K562 (cell line): ENCODE results near the gene FCSK. TPM values are rescaled to one million over a fixed set of nuclear protein-coding genes. Genes with fewer than 3 reads are reported as not detected.
A peak's percentile ranks its signal among the peaks of the same experiment; 100 is the strongest.

Experiments used
- ATAC-seq: fragments of 200-7000 bp; cut with Tn5 transposase; 3 replicates; pipeline ENCODE4 v1.9.1; 2020; ENCODE audit warnings: moderate library complexity
- BruUV-seq: library from RNA; stranded (reverse); fragments of 400-500 nt; replicated peaks from 2 replicates; lab custom pipeline; 2021; lab: Mats Ljungman, UMichigan
- CTCF ChIA-PET: fragments of 300-600 bp; formaldehyde crosslinking; extraction: SDS; loops from one replicate; lab custom pipeline; 2021; ENCODE audit warnings: low intra/inter-chr PET ratio; lab: Yijun Ruan, JAX
- POLR2A ChIA-PET: fragments of 300-600, 350-650 bp; sonication (Branson Sonifier 250); formaldehyde crosslinking; extraction: SDS; loops from one replicate; lab custom pipeline; 2021; ENCODE audit warnings: antibody characterized with exemption, inconsistent platforms; lab: Yijun Ruan, JAX
- DNase-seq, 4 experiments: peaks; one replicate each; pipeline versions ENCODE4 v3.0.0 to v3.0.0-alpha.2; 2011 to 2018; ENCODE audit warnings: low spot score in 3 of 4, mixed read lengths in 3 of 4; ENCODE audit errors: extremely low read depth in 1 of 4
- FAIRE-seq: peaks from 2 replicates; lab custom pipeline; 2011; peaks lifted over from hg19 to GRCh38; lab: Jason Lieb, UNC
- H2AFZ ChIP-seq: 2 replicates; pipeline ENCODE4 v1.6.0; 2011; ENCODE audit warnings: low read depth, low read length, control low read depth, inconsistent platforms
- H3K27ac ChIP-seq: fragments of 200-600 bp; 3 replicates; pipeline ENCODE4 v1.8.0; 2011; ENCODE audit warnings: low read depth, mild to moderate bottlenecking, control low read depth, inconsistent platforms, low read length, moderate library complexity, mixed read lengths; ENCODE audit errors: extremely low read depth
- H3K27me3 ChIP-seq, 2 experiments: fragments of 300-600 bp in 1 of 2; 2 replicates in 1 of 2; 3 replicates in 1 of 2; pipeline versions ENCODE4 v1.6.0 to v1.8.0; 2011; ENCODE audit warnings: inconsistent platforms in 2 of 2, low read length in 2 of 2, mild to moderate bottlenecking in 1 of 2, mixed read lengths in 1 of 2, moderate library complexity in 1 of 2; ENCODE audit not compliant: control insufficient read depth in 2 of 2, insufficient read depth in 2 of 2
- H3K36me3 ChIP-seq: fragments of 300-600 bp; 3 replicates; pipeline ENCODE4 v1.8.0; 2011; ENCODE audit warnings: mild to moderate bottlenecking, low read length, inconsistent platforms; ENCODE audit not compliant: control insufficient read depth, insufficient read depth
- H3K4me1 ChIP-seq, 2 experiments: fragments of 200-600 bp in 1 of 2; replicated peaks in 1 of 2; 2 replicates in 1 of 2; 3 replicates in 1 of 2; pipeline versions ENCODE4 v1.5.1 to v1.8.0; 2011; ENCODE audit warnings: inconsistent platforms in 2 of 2, low read length in 2 of 2, mild to moderate bottlenecking in 1 of 2, mixed read lengths in 1 of 2, moderate library complexity in 1 of 2; ENCODE audit not compliant: control insufficient read depth in 2 of 2, insufficient read depth in 2 of 2
- H3K4me2 ChIP-seq: 2 replicates; pipeline ENCODE4 v1.6.1; 2011; ENCODE audit warnings: low read length, control low read depth, inconsistent platforms, mixed read lengths; ENCODE audit not compliant: insufficient read depth
- H3K4me3 ChIP-seq: fragments of 200-600 bp; sonication (generic), shearing (Covaris generic); 2 replicates; pipeline ENCODE4 v1.5.1; 2016; ENCODE audit warnings: control low read depth, inconsistent platforms
- H3K79me2 ChIP-seq: fragments of 200-600 bp; 3 replicates; pipeline ENCODE4 v1.8.0; 2011; ENCODE audit warnings: low read length, inconsistent platforms; ENCODE audit not compliant: control insufficient read depth, insufficient read depth
- H3K9ac ChIP-seq, 2 experiments: 2 replicates each; pipeline versions ENCODE4 v1.6.0 to v1.6.1; 2011; ENCODE audit warnings: low read depth in 2 of 2, low read length in 2 of 2, control low read depth in 1 of 2, inconsistent platforms in 1 of 2, mild to moderate bottlenecking in 1 of 2, mixed read lengths in 1 of 2; ENCODE audit not compliant: insufficient read depth in 1 of 2
- H3K9me1 ChIP-seq: one replicate; pipeline ENCODE4 v1.6.0; 2011; ENCODE audit warnings: inconsistent platforms, mild to moderate bottlenecking, low read length, moderate library complexity; ENCODE audit not compliant: control insufficient read depth, insufficient read depth
- H3K9me3 ChIP-seq: replicated peaks from 2 replicates; pipeline ENCODE4 v1.5.1; 2011; ENCODE audit warnings: low read depth, low read length, inconsistent platforms; ENCODE audit not compliant: control insufficient read depth, insufficient read depth
- H4K20me1 ChIP-seq: replicated peaks from 2 replicates; pipeline ENCODE4 v1.6.1; 2011; ENCODE audit warnings: low read length, inconsistent platforms, mixed read lengths; ENCODE audit not compliant: control insufficient read depth, insufficient read depth
- HMGN3 ChIP-seq: IDR thresholded peaks from 2 replicates; pipeline ENCODE4 v1.6.1; 2011; ENCODE audit warnings: borderline replicate concordance, low read depth, mild to moderate bottlenecking, mixed read lengths, low read length; ENCODE audit not compliant: insufficient read length; ENCODE audit errors: extremely low read depth
- NR2C2 ChIP-seq, 2 experiments: fragments of 200-800 bp in 1 of 2; sonication (Bioruptor generic) in 1 of 2; sonication (generic) in 1 of 2; formaldehyde crosslinking in 1 of 2; IDR thresholded peaks; 2 replicates each; pipeline versions ENCODE4 v1.6.1 to v1.8.0; 2016 to 2022; ENCODE audit warnings: mild to moderate bottlenecking in 1 of 2, missing compliant biosample characterization in 1 of 2, missing genetic modification characterization in 1 of 2, missing genetic modification reagents in 1 of 2
- PCBP2 ChIP-seq: fragments of 200-400 bp; formaldehyde crosslinking; IDR thresholded peaks from 2 replicates; pipeline ENCODE4 v1.6.1; 2018; ENCODE audit warnings: low read length, low read depth, mild to moderate bottlenecking, moderate library complexity; ENCODE audit not compliant: poor library complexity, severe bottlenecking
- POLR2AphosphoS2 ChIP-seq: IDR thresholded peaks from 2 replicates; pipeline ENCODE4 v1.6.1; 2012; ENCODE audit warnings: low read length, improper control_type of control experiment
- RAD21 ChIP-seq, 2 experiments: fragments of 250-450 bp in 1 of 2; fragments of 450-650 bp in 1 of 2; sonication (Bioruptor Pico) in 1 of 2; formaldehyde crosslinking in 1 of 2; IDR thresholded peaks in 1 of 2; conservative IDR thresholded peaks in 1 of 2; 2 replicates each; pipeline versions ENCODE4 v1.4.0 to v1.8.0; 2020 to 2022; ENCODE audit warnings: mild to moderate bottlenecking in 2 of 2, moderate library complexity in 1 of 2
- SMC3 ChIP-seq: conservative IDR thresholded peaks from 2 replicates; pipeline ENCODE4 v1.6.1; 2011; ENCODE audit warnings: low read depth, low read length, improper control_type of control experiment; ENCODE audit not compliant: insufficient read depth
- TAF7 ChIP-seq: fragments of 450-650 bp; IDR thresholded peaks from 2 replicates; pipeline ENCODE4 v1.6.1; 2016; ENCODE audit warnings: missing genetic modification characterization, missing compliant biosample characterization
- TEAD1 ChIP-seq, 2 experiments: fragments of 450-650 bp in 1 of 2; sonication (generic) in 1 of 2; formaldehyde crosslinking; IDR thresholded peaks; 2 replicates each; pipeline versions ENCODE4 v1.4.0 to v1.8.0; 2020 to 2022; ENCODE audit warnings: mild to moderate bottlenecking in 2 of 2, missing genetic modification reagents in 1 of 2
- WGBS: fragments of 100-300 bp; shearing (Covaris generic); methylation state at CpG from one replicate; pipeline ENCODE4 v1.1.6; 2016; ENCODE audit warnings: low coverage, mixed read lengths; ENCODE audit not compliant: insufficient coverage; ENCODE audit errors: missing lambda C conversion rate; 5-methylcytosine and 5-hydroxymethylcytosine counted together
- in situ Hi-C: fragments of 300-500 bp; cut with MboI; formaldehyde crosslinking; loops from 4 replicates; pipeline ENCODE4 v1.15.0; 2018; ENCODE audit warnings: inconsistent platforms, mixed read lengths
- intact Hi-C: fragments of 100-400 bp; cut with micrococcal nuclease; formaldehyde crosslinking; loops from 2 replicates; pipeline ENCODE4 v1.14.2; 2022
- polyA plus RNA-seq, 8 experiments: library from polyadenylated mRNA; depleted of rRNA in 4 of 8; stranded (reverse) in 5 of 8; unstranded in 3 of 8; fragments of >200 nt; fragmentation: Nextera tagmentation in 2 of 8; fragmentation: Illumina TruSeq in 1 of 8; extraction: Ambion mirVana in 2 of 8; extraction: Trizol in 1 of 8; gene quantifications; 2 replicates each; pipeline versions ENCODE4 v1.2.1 to v1.2.3, GENCODE V29; 2011 to 2014; ENCODE audit warnings: inconsistent platforms in 1 of 8, missing spikeins in 1 of 8
- total RNA-seq, 7 experiments: library from RNA; depleted of rRNA in 6 of 7; stranded (reverse); fragments of >200 nt in 6 of 7; fragmentation: Illumina TruSeq in 2 of 7; extraction: Trizol in 2 of 7; gene quantifications; 2 replicates each; pipeline versions ENCODE4 v1.2.1 to v1.2.3, GENCODE V29; 2011 to 2021; ENCODE audit warnings: low replicate concordance in 1 of 7
- TF ChIP-seq, protein P1 (sequence below): fragments of 450-650 bp; IDR thresholded peaks from 2 replicates; pipeline ENCODE4 v1.6.1; 2016; ENCODE audit warnings: mild to moderate bottlenecking
- TF ChIP-seq, protein P2 (sequence below): sonication (generic); formaldehyde crosslinking; IDR thresholded peaks from 2 replicates; pipeline ENCODE4 v1.8.1; 2023; ENCODE audit warnings: mild to moderate bottlenecking, missing genetic modification reagents
- TF ChIP-seq, protein P3 (sequence below): fragments of 250-450 bp; sonication (Bioruptor Pico); IDR thresholded peaks from 2 replicates; pipeline ENCODE4 v1.5.0; 2022; ENCODE audit warnings: mild to moderate bottlenecking

The FCSK gene
- total and polyA plus RNA-seq, 9 of the 15 experiments (the other 6 are each of a cell fraction or from before 2014, with no cell fraction given), result 0.92 to 18.6 (median 8.3) TPM

- no peaks in the 10 kb centered on the region for H3K9me3 ChIP-seq
- H3K4me1 ChIP-seq, result peaks cover 0 to 50% of the 10 kb centered on the region in 2 experiments; a peak in 3 of 5 replicates
- H4K20me1 ChIP-seq, result peaks cover 3% of the 10 kb centered on the region; the same call in 1 of the 2 replicates
- FAIRE-seq, result no peak
- peak overlapping the region in 1 of 2 experiments; percentile 69; a peak in 2 of 4 replicates for H3K9ac ChIP-seq
- H3K27ac ChIP-seq, result no peak overlapping the region
- H3K27me3 ChIP-seq, result no peaks in the 10 kb centered on the region
- peak; percentile 79 for ATAC-seq
- intact Hi-C loops (loop anchor here (1.0 kb wide), 1 partner anchor 76 kb away; no protein-coding TSS in a partner anchor), in situ Hi-C loops (no loop called here)
- peak; percentile 43 to 58 (median 52) for DNase-seq
- H2AFZ ChIP-seq, result no peak overlapping the region
- no peak overlapping the region for H3K4me3 ChIP-seq
- WGBS, result 63% methylated on average over 16 of the region's 17 CpGs
- ChIA-PET CTCF (interaction anchor here (0.9 to 2.5 kb wide), 2 partner anchors 75 to 101 kb away, joined by 3 to 15 read pairs; no protein-coding TSS in a partner anchor), POLR2A (interaction anchor here (0.6 to 1.0 kb wide), 6 partner anchors 8 to 80 kb away, joined by 3 to 4 read pairs (median 3); no protein-coding TSS in a partner anchor)
- no TSS peak for BruUV-seq
- H3K4me2 ChIP-seq, result no peak overlapping the region
- H3K9me1 ChIP-seq, result no peaks in the 10 kb centered on the region
- H3K79me2 ChIP-seq, result no peaks in the 10 kb centered on the region
- H3K36me3 ChIP-seq, result peaks cover 15% of the 10 kb centered on the region; the same call in 1 of the 3 replicates
- TF ChIP-seq PCBP2 (no peak), SMC3 (0 out of 2 replicates have a peak, but pooled peaks have one; percentile 14), RAD21 (CRISPR knock-in tag; conservative IDR thresholded peaks at IDR 0.05 in 1 of 2, IDR thresholded peaks at IDR 0.05 in 1 of 2) (peak; percentile 62 to 72), HMGN3 (peak; percentile 40), NR2C2 (CRISPR knock-in tag; IDR thresholded peaks at IDR 0.05) (no peak), NR2C2 (tag; IDR thresholded peaks at IDR 0.05) (no peak), TEAD1 (CRISPR knock-in tag; IDR thresholded peaks at IDR 0.05) (0 out of 4 replicates have a peak, but pooled peaks of 1 of the 2 experiments have one; percentile 15), TAF7 (tag) (no peak), POLR2AphosphoS2 (no peak)
- TF ChIP-seq, protein P1, sequence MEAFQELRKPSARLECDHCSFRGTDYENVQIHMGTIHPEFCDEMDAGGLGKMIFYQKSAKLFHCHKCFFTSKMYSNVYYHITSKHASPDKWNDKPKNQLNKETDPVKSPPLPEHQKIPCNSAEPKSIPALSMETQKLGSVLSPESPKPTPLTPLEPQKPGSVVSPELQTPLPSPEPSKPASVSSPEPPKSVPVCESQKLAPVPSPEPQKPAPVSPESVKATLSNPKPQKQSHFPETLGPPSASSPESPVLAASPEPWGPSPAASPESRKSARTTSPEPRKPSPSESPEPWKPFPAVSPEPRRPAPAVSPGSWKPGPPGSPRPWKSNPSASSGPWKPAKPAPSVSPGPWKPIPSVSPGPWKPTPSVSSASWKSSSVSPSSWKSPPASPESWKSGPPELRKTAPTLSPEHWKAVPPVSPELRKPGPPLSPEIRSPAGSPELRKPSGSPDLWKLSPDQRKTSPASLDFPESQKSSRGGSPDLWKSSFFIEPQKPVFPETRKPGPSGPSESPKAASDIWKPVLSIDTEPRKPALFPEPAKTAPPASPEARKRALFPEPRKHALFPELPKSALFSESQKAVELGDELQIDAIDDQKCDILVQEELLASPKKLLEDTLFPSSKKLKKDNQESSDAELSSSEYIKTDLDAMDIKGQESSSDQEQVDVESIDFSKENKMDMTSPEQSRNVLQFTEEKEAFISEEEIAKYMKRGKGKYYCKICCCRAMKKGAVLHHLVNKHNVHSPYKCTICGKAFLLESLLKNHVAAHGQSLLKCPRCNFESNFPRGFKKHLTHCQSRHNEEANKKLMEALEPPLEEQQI, result no peak
- TF ChIP-seq, protein P2, sequence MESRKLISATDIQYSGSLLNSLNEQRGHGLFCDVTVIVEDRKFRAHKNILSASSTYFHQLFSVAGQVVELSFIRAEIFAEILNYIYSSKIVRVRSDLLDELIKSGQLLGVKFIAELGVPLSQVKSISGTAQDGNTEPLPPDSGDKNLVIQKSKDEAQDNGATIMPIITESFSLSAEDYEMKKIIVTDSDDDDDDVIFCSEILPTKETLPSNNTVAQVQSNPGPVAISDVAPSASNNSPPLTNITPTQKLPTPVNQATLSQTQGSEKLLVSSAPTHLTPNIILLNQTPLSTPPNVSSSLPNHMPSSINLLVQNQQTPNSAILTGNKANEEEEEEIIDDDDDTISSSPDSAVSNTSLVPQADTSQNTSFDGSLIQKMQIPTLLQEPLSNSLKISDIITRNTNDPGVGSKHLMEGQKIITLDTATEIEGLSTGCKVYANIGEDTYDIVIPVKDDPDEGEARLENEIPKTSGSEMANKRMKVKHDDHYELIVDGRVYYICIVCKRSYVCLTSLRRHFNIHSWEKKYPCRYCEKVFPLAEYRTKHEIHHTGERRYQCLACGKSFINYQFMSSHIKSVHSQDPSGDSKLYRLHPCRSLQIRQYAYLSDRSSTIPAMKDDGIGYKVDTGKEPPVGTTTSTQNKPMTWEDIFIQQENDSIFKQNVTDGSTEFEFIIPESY, result peak; percentile 91
- TF ChIP-seq, protein P3, sequence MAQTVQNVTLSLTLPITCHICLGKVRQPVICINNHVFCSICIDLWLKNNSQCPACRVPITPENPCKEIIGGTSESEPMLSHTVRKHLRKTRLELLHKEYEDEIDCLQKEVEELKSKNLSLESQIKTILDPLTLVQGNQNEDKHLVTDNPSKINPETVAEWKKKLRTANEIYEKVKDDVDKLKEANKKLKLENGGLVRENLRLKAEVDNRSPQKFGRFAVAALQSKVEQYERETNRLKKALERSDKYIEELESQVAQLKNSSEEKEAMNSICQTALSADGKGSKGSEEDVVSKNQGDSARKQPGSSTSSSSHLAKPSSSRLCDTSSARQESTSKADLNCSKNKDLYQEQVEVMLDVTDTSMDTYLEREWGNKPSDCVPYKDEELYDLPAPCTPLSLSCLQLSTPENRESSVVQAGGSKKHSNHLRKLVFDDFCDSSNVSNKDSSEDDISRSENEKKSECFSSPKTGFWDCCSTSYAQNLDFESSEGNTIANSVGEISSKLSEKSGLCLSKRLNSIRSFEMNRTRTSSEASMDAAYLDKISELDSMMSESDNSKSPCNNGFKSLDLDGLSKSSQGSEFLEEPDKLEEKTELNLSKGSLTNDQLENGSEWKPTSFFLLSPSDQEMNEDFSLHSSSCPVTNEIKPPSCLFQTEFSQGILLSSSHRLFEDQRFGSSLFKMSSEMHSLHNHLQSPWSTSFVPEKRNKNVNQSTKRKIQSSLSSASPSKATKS (CRISPR knock-in tag), result no peak
Observed at GRCh38 chr16:70470927-70471341, 16.5 kb downstream of the FCSK start.
